ENCODE results near the gene VPS51. TPM values are rescaled to one million over a fixed set of nuclear protein-coding genes. Genes with fewer than 3 reads are reported as not detected.

Gene VPS51
- total and polyA plus RNA-seq, 2 of the 13 experiments (the other 11 are each of a cell fraction or from before 2014, with no cell fraction given): 76.3 to 90.6 TPM

GRCh38 chr11:65134952-65135632 lies 39.1 kb downstream of the VPS51 start (continued):
- TF ChIP-seq AKNA (CRISPR knock-in tag; IDR thresholded peaks at IDR 0.05; ENCODE audit: borderline replicate concordance) (no peak), BCL3 (CRISPR knock-in tag; IDR thresholded peaks at IDR 0.05) (no peak), ZNF674 (CRISPR knock-in tag; IDR thresholded peaks at IDR 0.05; ENCODE audit: low read depth) (no peak; the same call in 1 of the 2 replicates), DNMT1 (CRISPR knock-in tag; IDR thresholded peaks at IDR 0.05) (no peak), SNAI1 (CRISPR knock-in tag; IDR thresholded peaks at IDR 0.05; ENCODE audit: borderline replicate concordance) (no peak), GRHL1 (CRISPR knock-in tag; conservative IDR thresholded peaks at IDR 0.05) (no peak), EP300 (IDR thresholded peaks at IDR 0.05; ENCODE audit: low read depth in 2 of 2, low read length in 2 of 2) (no peak; a peak in 1 of 4 replicates), EP300 (CRISPR knock-in tag; IDR thresholded peaks at IDR 0.05; ENCODE audit: borderline replicate concordance) (no peak), HMGA1 (CRISPR knock-in tag; conservative IDR thresholded peaks at IDR 0.05) (no peak), ZNF547 (CRISPR knock-in tag; IDR thresholded peaks at IDR 0.05) (0 out of 2 replicates have a peak, but pooled peaks have one; percentile 24), REL (CRISPR knock-in tag; conservative IDR thresholded peaks at IDR 0.05) (no peak), DMTF1 (CRISPR knock-in tag; IDR thresholded peaks at IDR 0.05) (no peak), ZNF292 (CRISPR knock-in tag; IDR thresholded peaks at IDR 0.05; ENCODE audit: borderline replicate concordance, low read depth) (peak; percentile 4; the same call in 1 of the 2 replicates), ETS1 (CRISPR knock-in tag; IDR thresholded peaks at IDR 0.05) (no peak), BRD4 (CRISPR knock-in tag; IDR thresholded peaks at IDR 0.05) (no peak), CERS6 (CRISPR knock-in tag; IDR thresholded peaks at IDR 0.05) (no peak)
